GM18867 (cell line): ENCODE measurements around the gene SHPK.
"Not testable (repeated sequence)": the region's sequence is repeated elsewhere in the genome, so short reads cannot be mapped to it uniquely, and the experiment has no call there.

Source experiments
- ATAC-seq: cut with Tn5 transposase; IDR thresholded peaks from one replicate; pipeline ENCODE4 v1.9.1; 2021; ENCODE audit warnings: mild to moderate bottlenecking, moderate library complexity; ENCODE audit not compliant: unreplicated experiment

SHPK gene

DNA sequence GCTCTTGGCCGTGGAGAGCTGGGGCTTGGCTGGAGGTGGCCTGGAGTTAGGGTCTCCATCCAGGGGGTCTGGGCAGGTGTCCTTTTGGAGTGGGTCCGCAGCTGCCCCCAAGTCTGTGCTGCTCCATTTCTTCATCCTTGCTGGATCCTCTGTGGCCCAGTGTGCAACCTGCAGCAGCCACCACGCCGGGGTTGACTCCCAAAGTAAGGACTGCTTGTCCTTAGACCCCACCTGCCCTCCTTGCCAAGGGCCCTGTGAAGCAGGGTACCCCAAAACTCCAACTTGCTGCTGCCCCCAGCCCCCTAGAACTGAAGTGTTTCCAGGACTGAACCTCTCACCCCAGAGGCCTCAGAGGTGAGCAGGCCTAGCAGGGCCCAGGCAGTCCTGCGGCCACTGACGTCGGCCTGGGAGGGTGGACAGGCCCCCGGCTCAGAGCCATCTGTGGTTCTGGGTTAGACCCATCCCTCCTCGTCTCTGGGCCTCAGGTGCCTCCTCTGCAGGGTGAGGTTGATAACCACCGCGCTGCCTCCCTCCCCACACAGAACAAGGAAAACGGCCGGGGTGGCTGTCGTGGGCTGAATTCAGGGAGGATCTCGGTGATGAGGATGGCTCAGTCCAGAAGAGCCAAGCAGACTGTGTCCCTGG is 43.7 kb downstream of the SHPK start:
- ATAC-seq: no peak

DNA sequence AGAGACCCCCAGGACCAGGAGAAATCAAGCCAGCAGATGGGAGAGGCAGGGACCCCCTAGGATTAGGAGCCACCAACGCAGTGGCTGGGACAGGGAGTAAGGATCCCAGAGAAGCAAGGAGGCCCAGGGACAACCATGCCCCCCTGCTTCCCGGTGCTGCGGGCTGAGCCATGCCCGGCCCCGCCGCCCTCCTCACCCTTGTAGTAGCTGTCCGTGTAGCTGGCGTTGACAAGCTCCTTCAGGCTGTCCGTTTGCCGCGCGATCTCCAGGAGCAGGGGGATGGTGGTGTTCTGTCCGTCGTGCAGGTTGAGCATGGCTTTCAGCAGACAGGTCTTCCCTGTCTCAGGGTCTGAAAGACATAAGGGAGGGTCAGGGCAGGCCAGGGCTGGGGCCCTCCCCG is 45.3 kb downstream of the SHPK start:
- no peak for ATAC-seq

GRCh38 chr17:3590231-3590630 is 45.8 kb downstream of the SHPK start:
- no peak for ATAC-seq

GRCh38 chr17:3589784-3590183 is 46.3 kb downstream of the SHPK start:
- no peak for ATAC-seq

DNA sequence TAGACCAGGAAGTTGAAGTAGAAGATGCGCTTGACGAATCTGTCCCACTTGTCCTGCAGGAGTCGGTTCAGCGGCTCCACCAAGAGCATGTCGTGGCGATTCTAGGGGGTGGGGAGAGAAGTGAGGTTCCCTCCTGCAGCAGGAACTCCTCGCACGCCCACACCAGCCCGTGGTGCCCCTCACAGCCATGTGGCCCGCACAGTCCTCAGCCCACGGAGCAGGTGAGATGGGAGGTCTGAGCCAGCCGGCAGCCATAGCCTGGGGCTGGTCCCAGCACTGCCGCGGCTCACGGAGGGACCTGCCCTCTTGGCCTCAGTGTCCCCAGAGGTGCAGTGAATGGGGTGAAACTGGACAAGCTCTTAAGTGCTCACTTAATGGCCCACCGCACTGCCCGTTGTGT is 50.2 kb downstream of the SHPK start:
- no peak for ATAC-seq

GRCh38 chr17:3583456-3583855 is 52.6 kb downstream of the SHPK start:
- ATAC-seq: no peak

DNA sequence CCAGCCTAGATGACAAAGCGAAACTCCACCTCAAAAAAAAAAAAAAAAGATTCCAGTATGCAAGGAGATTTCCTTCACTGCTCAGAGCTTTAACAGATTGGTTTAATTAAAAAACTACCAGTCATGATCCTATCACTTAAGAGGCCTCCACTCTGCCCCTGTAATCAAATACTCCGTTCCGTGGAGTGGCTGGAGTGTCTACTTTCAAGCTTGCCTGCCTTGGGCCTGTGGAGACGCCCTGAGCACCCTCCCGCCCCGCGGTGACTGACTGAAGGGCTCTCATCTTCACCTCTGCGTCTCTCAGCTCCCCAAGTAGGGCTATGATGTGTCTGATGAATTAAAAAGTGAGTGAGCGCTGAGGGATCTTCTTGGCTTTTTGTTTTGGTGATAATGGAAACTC is 53.1 kb downstream of the SHPK start:
- ATAC-seq: no peak

DNA sequence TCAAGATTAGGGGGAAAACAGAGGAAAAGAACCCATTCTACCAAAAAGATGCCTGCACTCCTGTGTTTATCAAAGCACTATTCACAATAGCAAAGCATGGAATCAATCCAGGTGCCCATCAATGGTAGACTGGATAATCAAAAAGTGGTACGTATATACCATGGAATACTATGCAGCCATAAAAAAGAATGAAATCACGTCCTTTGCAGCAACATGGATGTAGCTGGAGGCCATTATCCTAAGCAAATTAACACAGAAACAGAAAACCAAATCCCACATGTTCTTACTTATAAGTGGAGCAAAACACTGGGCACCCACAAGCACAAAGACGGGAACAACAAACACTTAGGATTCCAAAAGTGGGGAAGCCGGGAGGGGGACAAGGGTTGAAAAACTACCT is 57.4 kb downstream of the SHPK start:
- ATAC-seq: not testable (repeated sequence)

- no peak for ATAC-seq
These were observed 59.1 kb downstream of the SHPK start for GRCh38 chr17:3576970-3577369.

DNA sequence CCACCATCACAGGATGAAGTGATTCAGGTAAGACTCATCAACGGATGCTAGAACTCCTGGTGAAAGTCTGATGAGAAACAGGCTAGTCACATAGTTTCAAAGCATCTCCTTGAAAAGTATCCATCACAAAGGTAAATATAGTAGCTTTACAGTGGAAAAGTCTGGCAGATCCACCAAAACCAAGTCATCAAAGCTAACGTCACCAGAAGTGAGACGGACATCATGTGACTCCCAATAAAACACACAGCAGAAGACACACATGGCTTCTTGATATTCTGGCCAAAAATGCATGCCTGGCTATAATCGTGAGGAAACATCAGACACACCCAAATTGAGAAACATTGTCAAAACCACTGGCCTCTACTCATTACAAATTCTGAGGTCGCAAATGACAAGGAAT is 60.5 kb downstream of the SHPK start:
- ATAC-seq: no peak

- no peak for ATAC-seq
These were observed 61.8 kb downstream of the SHPK start for GRCh38 chr17:3574231-3574630.

GRCh38 chr17:3573246-3574100 is 62.6 kb downstream of the SHPK start:
- no peak for ATAC-seq

DNA sequence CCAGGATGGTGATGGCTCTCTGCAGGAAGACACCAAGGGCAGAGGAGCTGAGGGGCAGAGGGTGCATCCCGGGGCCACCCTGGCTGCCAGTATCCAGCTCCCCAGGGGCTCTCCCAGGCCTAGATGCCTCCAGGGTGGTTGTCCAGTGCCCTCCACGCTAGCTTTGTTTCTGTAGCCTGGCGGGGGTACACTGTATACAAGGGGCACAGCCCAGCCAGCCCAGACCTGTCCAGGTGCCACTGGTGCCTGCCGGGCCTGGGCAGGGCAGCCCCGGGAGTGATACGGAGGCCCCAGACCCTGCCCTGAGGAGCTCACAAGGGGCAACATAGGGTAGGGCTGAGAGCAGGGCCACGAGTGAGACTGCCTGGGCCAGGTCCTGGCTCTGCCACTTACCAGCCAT is 63.8 kb downstream of the SHPK start:
- no peak for ATAC-seq

- no peak for ATAC-seq
These were observed 64.8 kb downstream of the SHPK start for GRCh38 chr17:3571043-3571900.

DNA sequence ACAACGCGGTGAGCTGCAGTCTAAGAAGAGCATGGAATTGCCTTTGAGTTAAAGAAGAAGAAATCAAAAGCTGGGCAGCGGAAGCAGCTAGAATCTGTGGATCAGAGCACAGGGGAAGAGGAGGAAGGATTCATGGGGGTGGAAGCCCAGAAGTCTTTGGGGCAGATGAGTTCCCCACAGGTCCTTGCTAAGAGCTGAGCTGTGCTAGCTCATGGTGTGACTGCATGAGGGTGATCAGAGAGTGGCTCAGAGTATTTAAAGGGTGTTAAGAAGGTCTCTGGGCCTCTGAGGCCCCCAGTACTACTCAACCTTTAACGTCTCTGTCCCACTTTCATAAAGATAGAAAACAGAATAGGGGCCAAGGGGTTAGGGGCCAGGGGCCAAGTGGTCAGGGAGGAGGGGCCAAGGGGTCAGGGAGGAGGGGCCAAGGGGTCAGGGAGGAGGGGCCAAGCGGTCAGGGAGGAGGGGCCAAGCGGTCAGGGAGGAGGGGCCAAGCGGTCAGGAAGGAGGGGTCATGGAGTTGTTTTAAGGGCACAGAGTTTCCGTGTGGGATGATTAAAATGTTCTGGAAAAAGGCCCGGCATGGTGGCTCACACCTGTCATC is 66.4 kb downstream of the SHPK start:
- ATAC-seq: no peak

- no peak for ATAC-seq
These were observed 69.5 kb downstream of the SHPK start for GRCh38 chr17:3566551-3566950.

DNA sequence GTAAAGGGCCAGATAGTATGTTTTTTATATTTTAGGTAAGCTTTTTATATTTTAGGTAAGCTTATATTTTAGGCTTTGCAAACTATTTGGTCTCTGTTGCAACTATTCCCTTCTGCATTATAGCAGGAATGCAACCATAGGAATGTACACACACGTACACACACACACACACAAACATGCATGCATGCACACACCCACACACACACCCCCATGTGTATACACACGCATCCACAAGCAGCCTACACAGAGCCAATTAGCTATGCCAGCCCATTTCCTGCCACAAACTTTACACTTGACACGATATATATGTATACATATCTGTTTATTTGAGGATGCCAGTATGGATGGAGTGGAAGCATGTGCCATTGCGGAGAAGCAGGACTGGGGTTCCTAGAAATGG is 70.9 kb downstream of the SHPK start:
- no peak for ATAC-seq

- not testable (repeated sequence) for ATAC-seq
These were observed 71.8 kb downstream of the SHPK start for GRCh38 chr17:3564241-3564640.

DNA sequence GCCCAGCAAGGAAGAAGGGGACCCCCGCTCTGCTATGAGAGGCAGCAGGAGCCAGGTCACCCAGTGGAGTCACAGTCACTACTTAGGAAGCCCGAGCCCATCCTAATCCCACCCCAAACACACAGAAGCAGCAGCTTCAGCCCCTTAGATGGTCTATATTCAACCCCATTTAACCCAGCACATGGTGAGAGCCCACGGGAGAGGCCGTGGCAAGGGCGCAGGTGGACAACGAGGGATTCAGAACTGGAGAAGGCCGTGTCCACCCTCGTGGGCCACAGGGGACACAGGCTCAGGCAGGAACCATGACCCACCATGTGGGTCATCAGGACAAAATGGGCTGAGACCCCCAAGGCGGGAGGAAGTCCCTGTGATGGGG is 76.8 kb downstream of the SHPK start:
- ATAC-seq: no peak

DNA sequence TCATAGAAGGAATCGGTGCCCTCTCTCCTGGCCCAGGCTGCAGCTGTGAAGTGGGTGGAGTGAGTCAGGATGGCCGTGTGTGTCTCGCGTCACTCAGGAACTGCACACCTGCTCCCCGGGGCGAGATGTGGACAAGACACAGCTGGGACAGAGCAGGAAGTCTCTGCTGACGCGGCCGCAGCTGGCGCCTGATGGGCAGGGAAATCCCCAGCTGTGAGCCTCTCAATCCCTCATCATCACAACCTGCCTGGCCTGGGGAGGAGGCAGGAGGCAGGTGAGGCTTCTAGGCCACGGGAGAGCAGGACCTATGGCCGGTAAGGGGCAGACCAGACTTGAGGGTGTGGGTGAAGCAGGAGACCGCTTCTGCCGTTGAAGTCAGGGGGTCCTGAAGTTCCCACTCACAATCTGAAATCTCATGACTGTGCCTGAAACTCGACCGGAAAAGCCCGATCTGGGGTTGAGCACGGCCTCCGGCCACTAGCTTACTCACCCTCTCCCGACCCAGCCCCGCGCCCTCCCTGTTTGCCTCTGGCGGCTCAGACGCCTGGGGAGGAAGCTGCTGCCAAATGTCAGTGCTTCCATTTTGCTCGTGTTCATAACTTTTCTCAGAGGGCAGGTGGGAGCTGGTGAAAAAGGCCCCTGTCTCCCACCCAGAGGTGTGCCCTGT is 77.3 kb downstream of the SHPK start:
- ATAC-seq: peak; percentile 74
